ENCODE measurements around the gene HOXD9. TPM values are rescaled to one million over a fixed set of nuclear protein-coding genes. Genes with fewer than 3 reads are reported as not detected.

HOXD9 gene
- total RNA-seq, 4 donors from 2014 or later: 2.7 to 13.3 (median 7.5) TPM

GRCh38 chr2:176174382-176174823, 51.9 kb downstream of the HOXD9 start:
- DNase-seq: no peak

More at GRCh38 chr2:176174382-176174823, 51.9 kb downstream of the HOXD9 start:
- H3K27ac ChIP-seq: peak overlapping the region; percentile 0 to 55 (median 34)
- TF ChIP-seq, protein P1, sequence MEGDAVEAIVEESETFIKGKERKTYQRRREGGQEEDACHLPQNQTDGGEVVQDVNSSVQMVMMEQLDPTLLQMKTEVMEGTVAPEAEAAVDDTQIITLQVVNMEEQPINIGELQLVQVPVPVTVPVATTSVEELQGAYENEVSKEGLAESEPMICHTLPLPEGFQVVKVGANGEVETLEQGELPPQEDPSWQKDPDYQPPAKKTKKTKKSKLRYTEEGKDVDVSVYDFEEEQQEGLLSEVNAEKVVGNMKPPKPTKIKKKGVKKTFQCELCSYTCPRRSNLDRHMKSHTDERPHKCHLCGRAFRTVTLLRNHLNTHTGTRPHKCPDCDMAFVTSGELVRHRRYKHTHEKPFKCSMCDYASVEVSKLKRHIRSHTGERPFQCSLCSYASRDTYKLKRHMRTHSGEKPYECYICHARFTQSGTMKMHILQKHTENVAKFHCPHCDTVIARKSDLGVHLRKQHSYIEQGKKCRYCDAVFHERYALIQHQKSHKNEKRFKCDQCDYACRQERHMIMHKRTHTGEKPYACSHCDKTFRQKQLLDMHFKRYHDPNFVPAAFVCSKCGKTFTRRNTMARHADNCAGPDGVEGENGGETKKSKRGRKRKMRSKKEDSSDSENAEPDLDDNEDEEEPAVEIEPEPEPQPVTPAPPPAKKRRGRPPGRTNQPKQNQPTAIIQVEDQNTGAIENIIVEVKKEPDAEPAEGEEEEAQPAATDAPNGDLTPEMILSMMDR (IDR thresholded peaks at IDR 0.05): no peak
- no peak for TF ChIP-seq POLR2A (IDR thresholded peaks at IDR 0.05)
- TF ChIP-seq EP300 (IDR thresholded peaks at IDR 0.05; ENCODE audit: low read depth): no peak
- no peak for TF ChIP-seq POLR2AphosphoS5 (IDR thresholded peaks at IDR 0.05)
- H3K36me3 ChIP-seq: no peaks in the 10 kb centered on the region
- 16 to 22% methylated on average over 3 to 14 of the region's 14 CpGs for WGBS, 2 donors (ENCODE audit: low coverage in 1 of 2)
- peak overlapping the region in 2 of 4 donors; percentile 11 to 23 for H3K4me3 ChIP-seq
- intact Hi-C loops (cut with DNase I; ENCODE audit: low total_unique reads): no loop called here
- peaks cover 78% of the 10 kb centered on the region for H3K27me3 ChIP-seq
- peaks cover 0 to 39% (median 31%) of the 10 kb centered on the region in 4 donors for H3K4me1 ChIP-seq
- in situ Hi-C loops (cut with MboI; ENCODE audit: low pct_ligation_motif_present in 1 of 4, low pct_unique_long_range_greater_than_20kb in 1 of 4, low sequenced_read_pairs in 3 of 4): no loop called here
- no peaks in the 10 kb centered on the region for H3K9me3 ChIP-seq

Small RNAs within 50 kb of the gene (small RNA-seq; reads per million reads assigned to genes)
- gene MIR10B: 115,722 to 425,525 (median 355,037) reads per million in 4 donors

Other genes starting within 250 kb of the HOXD9 start
- gene LNPK, start 120.5 kb upstream of the HOXD9 start, total RNA-seq: 10 to 100 TPM; 18.0 to 33.6 (median 25.7) TPM
- not detected for gene EVX2, start 38.8 kb upstream of the HOXD9 start, total RNA-seq
- under 1 TPM in 1 of 4 donors, not detected in 3; 0.32 TPM for gene HOXD13, start 30.0 kb upstream of the HOXD9 start, total RNA-seq
- gene HOXD12, start 22.9 kb upstream of the HOXD9 start, total RNA-seq: not detected
- gene HOXD11, start 15.4 kb upstream of the HOXD9 start, total RNA-seq: 10 to 100 TPM in 1 of 4 donors, 1 to 10 TPM in 2, under 1 TPM in 1; 0.41 to 13.5 (median 4.4) TPM
- 10 to 100 TPM in 2 of 4 donors, 1 to 10 TPM in 2; 1.1 to 25.1 (median 7.6) TPM for gene HOXD10, start 5.9 kb upstream of the HOXD9 start, total RNA-seq
- gene HOXD8, start 7.0 kb downstream of the HOXD9 start, total RNA-seq: 10 to 100 TPM in 2 of 4 donors, 1 to 10 TPM in 2; 7.8 to 23.5 (median 13.4) TPM
- 10 to 100 TPM in 3 of 4 donors, 1 to 10 TPM in 1; 2.2 to 25.5 (median 15.3) TPM for gene HOXD4, start 28.8 kb downstream of the HOXD9 start, total RNA-seq
- gene HOXD3, start 34.6 kb downstream of the HOXD9 start, total RNA-seq: 10 to 100 TPM in 1 of 4 donors, 1 to 10 TPM in 2, not detected in 1; 2.0 to 15.7 (median 7.6) TPM
- gene HOXD1, start 65.9 kb downstream of the HOXD9 start, total RNA-seq: 10 to 100 TPM in 1 of 4 donors, 1 to 10 TPM in 3; 4.1 to 12.9 (median 4.5) TPM
- 10 to 100 TPM in 3 of 4 donors, 1 to 10 TPM in 1; 3.8 to 43.6 (median 28.6) TPM for gene MTX2, start 146.7 kb downstream of the HOXD9 start, total RNA-seq

Data from transverse colon (tissue), 4 donors.